ENCODE measurements around the gene KNSTRN.
A peak's percentile ranks its signal among the peaks of the same experiment; 100 is the strongest.

The KNSTRN gene

DNA sequence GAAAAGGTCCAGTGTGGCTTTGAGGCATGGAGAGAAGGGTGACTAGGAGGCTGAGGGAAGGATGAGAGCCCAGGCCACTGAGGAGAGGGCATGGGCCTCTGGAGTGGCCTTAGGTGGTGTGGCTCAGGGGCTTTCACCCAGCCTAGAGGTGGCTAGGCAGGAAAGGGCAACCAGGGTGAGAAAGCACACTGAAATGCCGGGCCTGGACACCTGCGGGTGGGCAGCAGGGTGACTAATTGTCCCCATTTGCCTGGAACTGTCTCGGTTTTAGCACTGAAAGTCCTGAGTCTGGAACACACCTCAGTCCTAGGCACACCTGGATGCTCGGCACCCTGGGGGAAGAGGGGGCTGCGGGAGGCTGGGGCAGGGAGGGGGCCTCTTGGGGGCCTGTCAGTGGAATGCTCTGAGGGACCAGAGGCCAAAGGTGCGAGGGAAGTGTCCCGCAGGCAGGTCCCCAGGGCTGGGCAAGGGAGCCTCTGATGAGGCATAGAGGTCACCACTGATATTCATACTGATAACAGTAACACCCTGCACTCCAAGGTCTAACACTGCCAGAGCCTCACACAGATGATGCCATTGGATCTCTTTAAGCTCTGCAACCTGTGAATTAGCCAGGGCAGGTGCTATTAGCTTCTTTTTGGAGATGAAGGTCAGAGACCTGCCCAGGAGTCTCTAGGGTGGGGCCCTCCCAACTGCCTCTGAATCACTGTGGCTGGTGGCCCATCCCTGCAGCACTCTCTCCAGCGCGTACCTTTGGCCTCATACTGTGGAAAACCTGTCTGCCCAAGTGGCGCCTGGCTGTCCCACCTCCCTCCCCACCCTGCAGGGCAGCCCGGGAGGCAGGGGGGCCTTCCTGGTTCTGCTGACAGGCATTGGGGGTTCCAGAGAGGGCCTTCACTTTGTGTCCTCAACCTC, 34.7 kb upstream of the KNSTRN start:
- Histone ChIP-seq H3K27me3 (ENCODE audit: control insufficient read depth, insufficient read depth, low read length) (peaks cover 4% of the 10 kb centered on the region), H3K4me3 (ENCODE audit: low read depth, low read length) (no peak overlapping the region), H3K9me3 (ENCODE audit: control insufficient read depth, insufficient read depth, low read length) (no peaks in the 10 kb centered on the region), H3K9ac (ENCODE audit: low read depth, low read length) (no peak overlapping the region), H3K36me3 (ENCODE audit: control insufficient read depth, insufficient read depth, low read length) (no peaks in the 10 kb centered on the region), H3K4me1 (ENCODE audit: control insufficient read depth, insufficient read depth, low read length) (no peaks in the 10 kb centered on the region)

DNA sequence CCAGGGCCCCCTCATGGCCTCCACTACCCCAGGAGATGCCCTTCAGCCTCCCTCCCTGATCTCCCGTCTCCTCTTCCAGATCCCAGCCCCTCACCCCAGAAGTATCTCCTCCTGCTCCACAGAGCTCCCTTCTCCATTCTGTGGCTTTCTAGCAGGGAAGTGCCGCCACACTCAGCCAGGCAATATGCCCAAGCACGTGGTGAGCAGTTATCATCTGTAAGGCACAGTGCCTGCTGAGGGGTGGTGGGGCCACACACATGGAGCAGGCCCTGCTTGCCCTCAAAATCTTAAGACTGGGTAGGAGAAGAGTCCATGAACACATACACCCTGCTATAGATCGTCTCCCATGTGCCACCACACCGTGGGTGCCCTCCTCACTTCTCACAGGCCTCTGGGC, 34.0 kb upstream of the KNSTRN start:
- Histone ChIP-seq H3K9me3 (ENCODE audit: control insufficient read depth, insufficient read depth, low read length) (no peaks in the 10 kb centered on the region), H3K4me3 (ENCODE audit: low read depth, low read length) (no peak overlapping the region), H3K27me3 (ENCODE audit: control insufficient read depth, insufficient read depth, low read length) (peaks cover 7% of the 10 kb centered on the region), H3K36me3 (ENCODE audit: control insufficient read depth, insufficient read depth, low read length) (no peaks in the 10 kb centered on the region), H3K9ac (ENCODE audit: low read depth, low read length) (no peak overlapping the region), H3K4me1 (ENCODE audit: control insufficient read depth, insufficient read depth, low read length) (no peaks in the 10 kb centered on the region)

DNA sequence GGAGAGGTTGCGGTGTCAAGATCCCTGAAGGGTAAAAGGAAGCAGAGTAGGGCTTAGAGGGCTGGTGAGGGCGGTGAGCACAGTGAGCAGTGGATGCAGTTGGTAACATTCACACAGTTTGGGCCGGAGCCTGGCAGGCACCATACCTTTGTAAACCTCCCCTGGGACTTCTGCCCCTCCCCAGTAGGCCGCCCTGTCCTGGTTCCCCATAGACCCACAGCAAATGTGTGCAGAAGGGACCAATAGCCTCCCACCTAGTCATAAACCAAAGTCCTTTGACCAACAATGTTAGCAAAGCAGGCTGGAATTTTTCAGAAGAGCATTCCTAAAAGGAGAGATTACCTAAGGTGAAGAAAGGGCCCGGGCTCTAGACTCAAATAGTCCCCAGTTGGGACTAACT, 33.4 kb upstream of the KNSTRN start:
- Histone ChIP-seq H3K9ac (ENCODE audit: low read depth, low read length) (no peak overlapping the region), H3K27me3 (ENCODE audit: control insufficient read depth, insufficient read depth, low read length) (peaks cover 10% of the 10 kb centered on the region), H3K36me3 (ENCODE audit: control insufficient read depth, insufficient read depth, low read length) (no peaks in the 10 kb centered on the region), H3K9me3 (ENCODE audit: control insufficient read depth, insufficient read depth, low read length) (no peaks in the 10 kb centered on the region), H3K4me1 (ENCODE audit: control insufficient read depth, insufficient read depth, low read length) (peaks cover 4% of the 10 kb centered on the region), H3K4me3 (ENCODE audit: low read depth, low read length) (no peak overlapping the region)

DNA sequence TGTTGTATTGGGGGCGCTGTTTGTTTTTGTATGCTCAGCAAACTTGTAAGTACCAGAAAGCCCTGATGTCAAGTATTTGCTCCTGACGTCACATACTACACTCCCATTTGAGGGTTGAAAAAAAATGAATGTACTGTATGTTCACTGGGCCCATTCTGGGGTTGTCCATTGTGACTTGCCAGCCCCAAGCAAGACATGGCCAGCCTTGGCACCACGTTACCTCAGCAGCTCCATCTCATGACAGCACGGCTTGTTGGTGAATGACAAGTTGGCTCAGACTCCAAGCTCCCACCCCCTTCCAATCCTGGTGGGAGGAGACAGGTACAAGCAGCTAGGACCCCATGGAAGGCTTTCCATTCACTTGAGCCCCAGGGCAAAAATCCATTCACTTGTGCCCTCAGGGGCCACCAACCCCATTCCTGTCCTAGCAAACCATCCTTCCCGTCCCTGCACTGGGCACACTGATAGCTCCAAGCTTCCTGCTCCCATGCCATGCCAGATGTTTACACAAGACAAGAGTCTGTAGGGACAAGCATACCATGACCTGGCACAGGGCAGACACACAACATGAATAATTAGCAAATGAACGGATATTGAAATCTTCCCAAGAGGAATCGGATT, 30.1 kb upstream of the KNSTRN start:
- H3K4me1 ChIP-seq (ENCODE audit: control insufficient read depth, insufficient read depth, low read length): peaks cover 9% of the 10 kb centered on the region
- no peak overlapping the region for H3K4me3 ChIP-seq (ENCODE audit: low read depth, low read length)
- no peaks in the 10 kb centered on the region for H3K36me3 ChIP-seq (ENCODE audit: control insufficient read depth, insufficient read depth, low read length)
- H3K27me3 ChIP-seq (ENCODE audit: control insufficient read depth, insufficient read depth, low read length): peaks cover 28% of the 10 kb centered on the region
- H3K9me3 ChIP-seq (ENCODE audit: control insufficient read depth, insufficient read depth, low read length): no peaks in the 10 kb centered on the region
- H3K9ac ChIP-seq (ENCODE audit: low read depth, low read length): no peak overlapping the region

DNA sequence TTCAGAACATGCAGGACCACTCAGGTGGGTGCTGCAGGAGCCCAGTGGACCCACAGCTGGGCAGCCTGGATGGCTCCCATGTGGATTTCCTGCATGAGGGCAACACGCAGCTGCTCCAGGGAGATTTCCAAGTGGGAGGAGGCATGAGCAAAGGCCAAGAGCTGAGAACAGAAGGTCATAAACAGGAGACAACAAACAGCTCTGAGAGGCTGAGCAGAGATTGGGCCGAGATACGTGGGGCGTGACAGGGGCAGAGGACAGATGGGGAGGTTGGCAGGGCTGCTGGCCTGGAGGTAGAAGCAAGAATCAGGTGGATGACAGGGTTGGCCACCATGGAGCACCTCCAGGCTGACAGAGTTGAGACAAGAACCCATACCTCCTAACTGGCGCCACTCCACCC, 28.8 kb upstream of the KNSTRN start:
- Histone ChIP-seq H3K4me3 (ENCODE audit: low read depth, low read length) (no peak overlapping the region), H3K4me1 (ENCODE audit: control insufficient read depth, insufficient read depth, low read length) (peaks cover 9% of the 10 kb centered on the region), H3K36me3 (ENCODE audit: control insufficient read depth, insufficient read depth, low read length) (no peaks in the 10 kb centered on the region), H3K9ac (ENCODE audit: low read depth, low read length) (no peak overlapping the region), H3K27me3 (ENCODE audit: control insufficient read depth, insufficient read depth, low read length) (peaks cover 28% of the 10 kb centered on the region), H3K9me3 (ENCODE audit: control insufficient read depth, insufficient read depth, low read length) (no peaks in the 10 kb centered on the region)

DNA sequence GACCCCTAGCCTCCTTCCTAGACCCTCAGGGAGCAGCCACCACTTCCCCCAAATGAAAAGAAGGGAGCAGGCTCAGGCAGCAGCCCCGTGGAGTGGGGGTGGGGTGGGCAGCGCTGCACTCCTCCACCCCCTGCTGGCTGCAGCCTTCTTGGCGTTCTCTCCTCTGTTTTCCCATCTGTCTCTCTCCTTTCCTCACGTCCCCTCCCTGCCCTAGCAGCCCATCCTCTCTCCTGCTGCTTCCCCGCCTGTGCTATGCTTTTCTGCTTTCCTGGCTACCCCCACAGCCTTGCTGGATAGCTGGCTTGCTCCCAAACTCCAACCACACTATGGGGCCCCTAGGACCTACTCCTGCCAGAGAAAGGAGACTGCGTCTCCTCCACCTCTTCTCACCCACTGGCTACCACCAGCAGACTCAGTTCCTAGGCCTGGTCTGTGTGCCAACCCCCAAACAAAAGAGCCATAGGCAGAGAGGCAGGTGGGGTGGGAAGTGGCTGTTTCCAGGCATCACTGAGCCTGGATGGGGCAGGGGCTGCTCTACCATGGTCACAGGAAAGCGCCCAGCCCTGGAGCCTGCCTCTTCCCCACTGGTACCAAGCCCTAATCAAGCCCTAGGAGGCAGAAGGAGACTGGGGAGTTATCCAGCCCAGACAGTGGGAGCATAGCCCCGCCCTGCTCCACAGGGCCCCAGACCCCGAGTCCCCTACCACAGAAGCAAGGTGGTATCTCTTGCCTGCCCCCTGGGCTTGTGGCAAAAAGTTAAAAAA, 27.9 kb upstream of the KNSTRN start:
- no peak overlapping the region for H3K9ac ChIP-seq (ENCODE audit: low read depth, low read length)
- no peaks in the 10 kb centered on the region for H3K36me3 ChIP-seq (ENCODE audit: control insufficient read depth, insufficient read depth, low read length)
- peaks cover 37% of the 10 kb centered on the region for H3K27me3 ChIP-seq (ENCODE audit: control insufficient read depth, insufficient read depth, low read length)
- peaks cover 13% of the 10 kb centered on the region for H3K4me1 ChIP-seq (ENCODE audit: control insufficient read depth, insufficient read depth, low read length)
- no peaks in the 10 kb centered on the region for H3K9me3 ChIP-seq (ENCODE audit: control insufficient read depth, insufficient read depth, low read length)
- H3K4me3 ChIP-seq (ENCODE audit: low read depth, low read length): peak overlapping the region; percentile 32

DNA sequence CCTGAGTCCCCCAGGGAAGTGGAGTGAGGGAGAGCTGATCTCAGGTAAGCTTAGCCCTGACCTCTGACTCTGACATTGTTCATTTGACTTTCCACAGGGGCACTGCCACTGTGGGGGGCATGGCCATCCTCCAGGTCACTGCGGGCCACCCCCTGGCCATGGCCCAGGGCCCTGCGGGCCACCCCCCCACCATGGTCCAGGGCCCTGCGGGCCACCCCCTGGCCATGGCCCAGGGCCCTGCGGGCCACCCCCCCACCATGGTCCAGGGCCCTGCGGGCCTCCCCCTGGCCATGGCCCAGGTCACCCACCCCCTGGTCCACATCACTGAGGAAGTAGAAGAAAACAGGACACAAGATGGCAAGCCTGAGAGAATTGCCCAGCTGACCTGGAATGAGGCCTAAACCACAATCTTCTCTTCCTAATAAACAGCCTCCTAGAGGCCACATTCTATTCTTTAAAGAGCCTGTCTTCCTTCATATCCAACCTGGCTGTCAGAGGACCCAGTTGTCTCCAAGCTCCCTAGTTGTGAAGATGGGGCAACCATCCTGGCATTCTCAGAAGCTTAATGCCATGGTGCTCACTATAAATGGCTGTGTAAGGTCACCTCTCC, 26.4 kb upstream of the KNSTRN start:
- Histone ChIP-seq H3K4me3 (ENCODE audit: low read depth, low read length) (no peak overlapping the region), H3K9ac (ENCODE audit: low read depth, low read length) (no peak overlapping the region), H3K9me3 (ENCODE audit: control insufficient read depth, insufficient read depth, low read length) (no peaks in the 10 kb centered on the region), H3K4me1 (ENCODE audit: control insufficient read depth, insufficient read depth, low read length) (peaks cover 13% of the 10 kb centered on the region), H3K36me3 (ENCODE audit: control insufficient read depth, insufficient read depth, low read length) (no peaks in the 10 kb centered on the region), H3K27me3 (ENCODE audit: control insufficient read depth, insufficient read depth, low read length) (peaks cover 38% of the 10 kb centered on the region)

DNA sequence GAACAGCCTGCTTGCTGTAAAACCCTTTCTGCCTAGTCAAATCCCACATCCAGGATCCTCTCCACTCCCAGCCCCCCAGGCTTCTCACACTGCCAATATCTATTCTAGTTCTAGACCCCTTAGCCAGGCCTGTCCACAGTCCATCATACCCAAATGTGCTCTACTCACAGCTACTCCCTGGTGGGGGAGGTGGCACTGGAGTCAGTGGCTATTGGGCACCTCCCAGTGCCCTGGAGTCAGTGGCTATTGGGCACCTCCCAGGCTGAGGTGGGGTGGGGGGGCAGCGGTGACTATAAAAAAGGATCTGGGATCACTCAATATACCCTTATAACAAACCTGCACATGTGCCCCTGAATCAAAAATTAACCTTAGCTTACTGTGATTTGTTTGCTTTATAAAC, 25.3 kb upstream of the KNSTRN start:
- H3K9ac ChIP-seq (ENCODE audit: low read depth, low read length): no peak overlapping the region
- peak overlapping the region; percentile 73 for H3K4me3 ChIP-seq (ENCODE audit: low read depth, low read length)
- no peaks in the 10 kb centered on the region for H3K9me3 ChIP-seq (ENCODE audit: control insufficient read depth, insufficient read depth, low read length)
- peaks cover 13% of the 10 kb centered on the region for H3K4me1 ChIP-seq (ENCODE audit: control insufficient read depth, insufficient read depth, low read length)
- no peaks in the 10 kb centered on the region for H3K36me3 ChIP-seq (ENCODE audit: control insufficient read depth, insufficient read depth, low read length)
- H3K27me3 ChIP-seq (ENCODE audit: control insufficient read depth, insufficient read depth, low read length): peaks cover 50% of the 10 kb centered on the region

DNA sequence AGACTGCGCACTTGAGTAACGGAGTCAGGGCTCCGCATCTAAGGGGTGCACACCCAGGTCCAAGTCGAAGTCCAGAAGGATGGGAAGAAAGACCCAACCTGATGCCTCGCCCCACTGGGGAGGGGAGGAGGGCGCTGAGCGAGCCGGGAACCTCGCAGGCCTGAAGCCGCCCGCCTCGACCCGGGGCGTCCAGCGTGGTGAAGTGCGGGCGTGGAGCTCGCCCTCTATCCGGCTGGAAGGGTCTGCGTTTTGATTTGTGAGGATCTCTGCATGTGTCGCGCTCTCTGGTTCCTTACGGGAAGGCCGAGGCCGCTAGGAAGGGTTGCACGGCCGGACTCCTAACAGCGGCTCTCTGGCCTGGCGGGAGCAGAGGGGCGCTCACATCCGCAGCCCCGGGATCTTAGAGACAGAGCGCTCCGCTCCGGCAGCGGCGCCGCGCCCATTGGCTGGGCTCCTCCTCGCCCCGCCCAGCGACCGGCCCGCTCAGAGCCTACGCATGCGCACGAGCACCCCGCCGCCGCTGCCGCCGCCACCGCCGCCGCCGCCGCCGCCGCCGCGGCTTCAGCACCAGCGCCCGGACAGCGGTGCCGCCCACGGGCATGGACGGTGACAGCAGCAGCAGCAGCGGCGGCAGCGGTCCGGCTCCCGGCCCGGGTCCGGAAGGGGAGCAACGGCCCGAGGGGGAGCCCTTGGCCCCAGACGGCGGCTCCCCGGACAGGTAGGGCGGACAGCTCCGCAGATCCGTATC, 24.6 kb upstream of the KNSTRN start, which contains the start of gene DISP2:
Gene DISP2, plus strand, starts transcription at position 497 of the 748 bp plus-strand sequence. Its CDS starts 103 bp downstream, at position 600.
- Histone ChIP-seq H3K27me3 (ENCODE audit: control insufficient read depth, insufficient read depth, low read length) (peaks cover 51% of the 10 kb centered on the region), H3K9me3 (ENCODE audit: control insufficient read depth, insufficient read depth, low read length) (no peaks in the 10 kb centered on the region), H3K4me3 (ENCODE audit: low read depth, low read length) (peak within 1 kb of the TSS; percentile 73), H3K9ac (ENCODE audit: low read depth, low read length) (no peak within 1 kb of the TSS), H3K4me1 (ENCODE audit: control insufficient read depth, insufficient read depth, low read length) (peaks cover 13% of the 10 kb centered on the region), H3K36me3 (ENCODE audit: control insufficient read depth, insufficient read depth, low read length) (no peaks in the 10 kb centered on the region)

DNA sequence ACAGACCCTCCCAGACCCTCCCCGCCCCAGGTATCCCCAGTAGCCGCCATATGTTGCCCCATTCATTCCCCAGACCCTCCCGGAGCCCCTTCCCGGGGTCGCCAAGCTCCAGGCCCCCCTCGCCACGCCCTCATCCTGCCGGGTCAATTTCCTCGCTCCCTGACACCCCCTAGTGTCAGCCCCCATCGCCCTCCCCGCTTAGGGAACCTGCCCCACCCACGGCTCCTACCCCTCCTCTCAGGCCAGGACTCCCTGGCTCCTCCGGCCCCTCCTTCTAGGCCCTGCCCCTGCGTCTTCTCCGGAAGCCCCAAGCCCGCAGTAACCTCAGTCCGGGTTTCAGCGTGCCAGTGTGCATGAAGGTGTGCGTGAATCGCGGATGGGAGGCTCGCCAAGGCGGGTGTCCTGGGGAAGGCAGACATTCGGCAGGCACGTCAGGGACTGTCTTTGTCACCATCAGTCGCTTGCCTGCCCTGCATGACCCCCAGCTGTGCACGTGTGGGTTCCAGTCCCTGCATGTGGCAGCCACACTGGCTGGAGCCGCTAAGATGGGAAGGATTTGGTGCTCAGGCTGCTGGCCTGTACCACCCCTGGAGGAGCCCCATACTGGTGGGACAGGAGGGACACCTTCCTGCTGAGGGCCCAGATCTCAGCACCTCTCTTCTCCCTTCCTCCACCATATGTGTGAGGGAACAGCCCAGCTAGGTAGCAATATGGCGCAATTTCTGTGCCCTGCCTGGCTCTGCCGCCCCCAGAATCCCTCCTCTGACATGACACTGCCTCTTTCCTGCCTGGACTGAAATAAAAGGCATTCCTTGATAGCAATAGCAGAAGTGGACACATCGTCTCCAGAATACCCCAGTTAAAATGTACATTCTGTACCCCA, 23.8 kb upstream of the KNSTRN start:
- Histone ChIP-seq H3K36me3 (ENCODE audit: control insufficient read depth, insufficient read depth, low read length) (no peaks in the 10 kb centered on the region), H3K9ac (ENCODE audit: low read depth, low read length) (no peak overlapping the region), H3K9me3 (ENCODE audit: control insufficient read depth, insufficient read depth, low read length) (no peaks in the 10 kb centered on the region), H3K4me3 (ENCODE audit: low read depth, low read length) (peak overlapping the region; percentile 64), H3K4me1 (ENCODE audit: control insufficient read depth, insufficient read depth, low read length) (peaks cover 13% of the 10 kb centered on the region), H3K27me3 (ENCODE audit: control insufficient read depth, insufficient read depth, low read length) (peaks cover 47% of the 10 kb centered on the region)
